H9 (cell line): ENCODE results near the gene PLXNA4. TPM values are rescaled to one million over a fixed set of nuclear protein-coding genes. Genes with fewer than 3 reads are reported as not detected.

Experiments used
- DNase-seq: peaks from one replicate; pipeline ENCODE4 v3.0.0-alpha.2; 2017
- H2AFZ ChIP-seq: one replicate; pipeline ENCODE4 v1.6.1; 2013; ENCODE audit warnings: mild to moderate bottlenecking, low read length, control low read depth, moderate library complexity
- H2AK5ac ChIP-seq: 2 replicates; pipeline ENCODE4 v1.6.1; 2013; ENCODE audit warnings: low read length, control low read depth, mixed read lengths; ENCODE audit not compliant: insufficient read length
- H2BK120ac ChIP-seq: one replicate; pipeline ENCODE4 v1.6.1; 2013; ENCODE audit warnings: low read depth, mild to moderate bottlenecking, low read length, control low read depth, inconsistent platforms; ENCODE audit not compliant: poor library complexity, severe bottlenecking
- H2BK12ac ChIP-seq: 2 replicates; pipeline ENCODE4 v1.6.1; 2013; ENCODE audit warnings: low read length, control low read depth, mixed read lengths, low read depth; ENCODE audit not compliant: insufficient read length
- H2BK15ac ChIP-seq: 2 replicates; pipeline ENCODE4 v1.6.1; 2013; ENCODE audit warnings: low read depth, low read length, control low read depth
- H2BK20ac ChIP-seq: one replicate; pipeline ENCODE4 v1.6.1; 2013; ENCODE audit warnings: low read depth, mild to moderate bottlenecking, low read length, control low read depth, inconsistent platforms; ENCODE audit not compliant: poor library complexity, severe bottlenecking
- H2BK5ac ChIP-seq: 2 replicates; pipeline ENCODE4 v1.6.1; 2013; ENCODE audit warnings: low read length, control low read depth, mixed read lengths; ENCODE audit not compliant: insufficient read length
- H3K14ac ChIP-seq: 2 replicates; pipeline ENCODE4 v1.6.1; 2013; ENCODE audit warnings: low read length, control low read depth; ENCODE audit not compliant: insufficient read depth
- H3K18ac ChIP-seq: 2 replicates; pipeline ENCODE4 v1.6.1; 2013; ENCODE audit warnings: low read depth, mild to moderate bottlenecking, mixed read lengths, low read length, control low read depth; ENCODE audit not compliant: insufficient read length
- H3K23ac ChIP-seq: 2 replicates; pipeline ENCODE4 v1.6.1; 2013; ENCODE audit warnings: low read length, control low read depth, mixed read lengths, low read depth; ENCODE audit not compliant: insufficient read length
- H3K23me2 ChIP-seq: 2 replicates; pipeline ENCODE4 v1.6.1; 2013; ENCODE audit warnings: low read depth, mild to moderate bottlenecking, mixed read lengths, low read length, control low read depth; ENCODE audit not compliant: insufficient read length, poor library complexity, severe bottlenecking
- H3K27ac ChIP-seq: 2 replicates; pipeline ENCODE4 v1.5.1; 2013; ENCODE audit warnings: low read length, control low read depth, mixed read lengths, low read depth; ENCODE audit not compliant: insufficient read length
- H3K27me3 ChIP-seq: 2 replicates; pipeline ENCODE4 v1.6.1; 2013; ENCODE audit warnings: low read length, control low read depth, inconsistent platforms; ENCODE audit not compliant: insufficient read depth
- H3K4ac ChIP-seq: 2 replicates; pipeline ENCODE4 v1.6.1; 2013; ENCODE audit warnings: low read depth, mild to moderate bottlenecking, control low read depth, inconsistent platforms, low read length, moderate library complexity
- H3K4me1 ChIP-seq: 2 replicates; pipeline ENCODE4 v1.6.1; 2013; ENCODE audit warnings: low read length, control low read depth, inconsistent platforms; ENCODE audit not compliant: insufficient read depth
- H3K4me2 ChIP-seq: 2 replicates; pipeline ENCODE4 v1.6.1; 2013; ENCODE audit warnings: low read length, control low read depth, mixed read lengths; ENCODE audit not compliant: insufficient read length, insufficient read depth
- H3K56ac ChIP-seq: 2 replicates; pipeline ENCODE4 v1.6.1; 2013; ENCODE audit warnings: low read depth, mild to moderate bottlenecking, mixed read lengths, low read length, control low read depth; ENCODE audit not compliant: insufficient read length
- H3K79me1 ChIP-seq: 2 replicates; pipeline ENCODE4 v1.6.1; 2013; ENCODE audit warnings: low read depth, mild to moderate bottlenecking, moderate library complexity, low read length, control low read depth, inconsistent platforms; ENCODE audit not compliant: insufficient read depth, poor library complexity, severe bottlenecking
- H3K79me2 ChIP-seq: 2 replicates; pipeline ENCODE4 v1.6.1; 2013; ENCODE audit warnings: low read length, control low read depth, inconsistent platforms; ENCODE audit not compliant: insufficient read depth
- H3K9ac ChIP-seq: 2 replicates; pipeline ENCODE4 v1.6.1; 2013; ENCODE audit warnings: low read length, control low read depth, mixed read lengths; ENCODE audit not compliant: insufficient read length; ENCODE audit errors: extremely low read depth
- H3K9me3 ChIP-seq: one replicate; pipeline ENCODE4 v1.6.1; 2013; ENCODE audit warnings: low read depth, low read length, inconsistent platforms; ENCODE audit not compliant: control insufficient read depth
- H3T11ph ChIP-seq: one replicate; pipeline ENCODE4 v1.6.1; 2013; ENCODE audit warnings: mild to moderate bottlenecking, low read length, control low read depth, inconsistent platforms
- H4K20me1 ChIP-seq: one replicate; pipeline ENCODE4 v1.6.1; 2013; ENCODE audit not compliant: control insufficient read depth, insufficient read length, insufficient read depth
- H4K5ac ChIP-seq: 2 replicates; pipeline ENCODE4 v1.6.1; 2013; ENCODE audit warnings: low read depth, mild to moderate bottlenecking, mixed read lengths, low read length, control low read depth; ENCODE audit not compliant: insufficient read length
- H4K8ac ChIP-seq: replicated peaks from 2 replicates; pipeline ENCODE4 v1.6.1; 2013; ENCODE audit warnings: low read length, control low read depth, mixed read lengths, low read depth; ENCODE audit not compliant: insufficient read length
- H4K91ac ChIP-seq: 2 replicates; pipeline ENCODE4 v1.6.1; 2013; ENCODE audit warnings: low read depth, mild to moderate bottlenecking, moderate library complexity, mixed read lengths, low read length, control low read depth; ENCODE audit not compliant: insufficient read length
- H3K27ac Mint-ChIP-seq, 3 experiments: 2 replicates in 2 of 3; 3 replicates in 1 of 3; pipeline ENCODE4 v1.8.0; 2020 to 2021; ENCODE audit warnings: mixed read lengths in 3 of 3, mild to moderate bottlenecking in 1 of 3, moderate library complexity in 1 of 3
- H3K27me3 Mint-ChIP-seq: 2 replicates; pipeline ENCODE4 v1.8.0; 2021; ENCODE audit warnings: low read depth, mild to moderate bottlenecking, moderate library complexity, mixed read lengths
- H3K36me3 Mint-ChIP-seq, 3 experiments: 2 replicates in 2 of 3; 3 replicates in 1 of 3; pipeline ENCODE4 v1.8.0; 2020 to 2021; ENCODE audit warnings: low read depth in 3 of 3, mixed read lengths in 3 of 3; ENCODE audit not compliant: insufficient read depth in 1 of 3
- H3K4me1 Mint-ChIP-seq, 2 experiments: 2 replicates each; pipeline ENCODE4 v1.8.0; 2020; ENCODE audit warnings: mixed read lengths in 2 of 2
- H3K4me3 Mint-ChIP-seq, 2 experiments: 2 replicates in 1 of 2; 3 replicates in 1 of 2; pipeline ENCODE4 v1.8.0; 2020 to 2021; ENCODE audit warnings: mild to moderate bottlenecking in 2 of 2, mixed read lengths in 2 of 2, moderate library complexity in 1 of 2
- H3K9me3 Mint-ChIP-seq, 2 experiments: 2 replicates in 1 of 2; 3 replicates in 1 of 2; pipeline ENCODE4 v1.8.0; 2020; ENCODE audit warnings: mild to moderate bottlenecking in 2 of 2, mixed read lengths in 2 of 2, moderate library complexity in 1 of 2
- CTCF ChIP-seq: fragments of 200-600 bp; sonication (generic); conservative IDR thresholded peaks from 3 replicates; pipeline ENCODE4 v1.8.0; 2021; ENCODE audit warnings: antibody characterized with exemption, mild to moderate bottlenecking
- WGBS: extraction: QIAGEN DNeasy Blood & Tissue Kit; methylation state at CpG from one replicate; pipeline ENCODE4 v1.1.7; 2013; ENCODE audit warnings: missing lambda C conversion rate, low lambda C conversion rate, mixed read lengths; ENCODE audit not compliant: insufficient read length; ENCODE audit errors: extremely low coverage; 5-methylcytosine and 5-hydroxymethylcytosine counted together
- total RNA-seq: library from RNA; stranded (reverse); gene quantifications from 2 replicates; pipeline ENCODE4 v1.2.1, GENCODE V29; 2021

PLXNA4 gene
- total RNA-seq, 1 experiment from 2014 or later, result 0.35 TPM

- H3K4me2 ChIP-seq, result no peak overlapping the region
- no peaks in the 10 kb centered on the region for H3K9me3 ChIP-seq
- no peaks in the 10 kb centered on the region for H3K79me1 ChIP-seq
- no peaks in the 10 kb centered on the region for H3K4me1 ChIP-seq
- no peak overlapping the region for H3K9ac ChIP-seq
- Mint-ChIP-seq H3K27ac (no peak overlapping the region), H3K27me3 (peaks cover 18% of the 10 kb centered on the region), H3K9me3 (no peaks in the 10 kb centered on the region), H3K4me3 (no peak overlapping the region), H3K36me3 (no peaks in the 10 kb centered on the region), H3K4me1 (peaks cover 4 to 8% of the 10 kb centered on the region in 2 experiments)
- no peak overlapping the region for H2BK20ac ChIP-seq
- H3K18ac ChIP-seq, result no peak overlapping the region
- H3K23me2 ChIP-seq, result no peaks in the 10 kb centered on the region
- no peak overlapping the region for H4K8ac ChIP-seq
- TF ChIP-seq CTCF, result no peak
- no peak overlapping the region for H3K23ac ChIP-seq
- no peak overlapping the region for H2AFZ ChIP-seq
- H4K20me1 ChIP-seq, result no peaks in the 10 kb centered on the region
- H3K14ac ChIP-seq, result no peak overlapping the region
- no peak overlapping the region for H3K4ac ChIP-seq
- no peak overlapping the region for H2BK120ac ChIP-seq
- H3K27ac ChIP-seq, result no peak overlapping the region
- no peak overlapping the region for H2BK15ac ChIP-seq
- no peak for DNase-seq
- H4K5ac ChIP-seq, result no peak overlapping the region
- H2AK5ac ChIP-seq, result no peak overlapping the region
- no peaks in the 10 kb centered on the region for H3K79me2 ChIP-seq
- no peak overlapping the region for H4K91ac ChIP-seq
- H3K56ac ChIP-seq, result no peak overlapping the region
- no CpG with 5 or more reads among the region's 3 CpGs for WGBS
- no peak overlapping the region for H3T11ph ChIP-seq
- H2BK12ac ChIP-seq, result no peak overlapping the region
- H2BK5ac ChIP-seq, result no peak overlapping the region
- no peaks in the 10 kb centered on the region for H3K27me3 ChIP-seq
Measured at GRCh38 chr7:132528695-132529094, 47.6 kb downstream of the PLXNA4 start.
